GM18517 (cell line): ENCODE results near the gene GARIN5A.
"Not testable (repeated sequence)": the region's sequence is repeated elsewhere in the genome, so short reads cannot be mapped to it uniquely, and the experiment has no call there.

Experiments
- ATAC-seq: cut with Tn5 transposase; IDR thresholded peaks from one replicate; pipeline ENCODE4 v1.9.1; 2021; ENCODE audit warnings: mild to moderate bottlenecking, moderate library complexity; ENCODE audit not compliant: unreplicated experiment

GARIN5A gene

GRCh38 chr19:50489461-50490011, 12.9 kb upstream of the GARIN5A start:
- no peak for ATAC-seq

- no peak for ATAC-seq
Measured at GRCh38 chr19:50488389-50489194, 11.9 kb upstream of the GARIN5A start.

GRCh38 chr19:50486823-50487515, 10.3 kb upstream of the GARIN5A start:
- ATAC-seq = no peak

GRCh38 chr19:50485284-50485955, 8.8 kb upstream of the GARIN5A start:
- no peak for ATAC-seq

- ATAC-seq = no peak
Measured at GRCh38 chr19:50482916-50483315, 6.3 kb upstream of the GARIN5A start.

- no peak for ATAC-seq
Measured at GRCh38 chr19:50482271-50482855, 5.7 kb upstream of the GARIN5A start.

- ATAC-seq = no peak
Measured at GRCh38 chr19:50481351-50482149, 4.9 kb upstream of the GARIN5A start.

- no peak for ATAC-seq
Measured at GRCh38 chr19:50480281-50481111, 3.8 kb upstream of the GARIN5A start.

GRCh38 chr19:50479761-50480251, 3.2 kb upstream of the GARIN5A start:
- ATAC-seq = no peak

- ATAC-seq = no peak
Measured at GRCh38 chr19:50478901-50479715, 2.5 kb upstream of the GARIN5A start.

GRCh38 chr19:50477751-50478515, 1.3 kb upstream of the GARIN5A start:
- ATAC-seq = no peak

- ATAC-seq = no peak
Measured at GRCh38 chr19:50476907-50477238, 225 bp upstream of the GARIN5A start.

- no peak for ATAC-seq
Measured at GRCh38 chr19:50475736-50476223, 868 bp downstream of the GARIN5A start.

GRCh38 chr19:50475101-50475568, 1.5 kb downstream of the GARIN5A start:
- ATAC-seq = no peak

GRCh38 chr19:50473336-50473735, 3.3 kb downstream of the GARIN5A start:
- ATAC-seq = not testable (repeated sequence)

GRCh38 chr19:50468818-50469217, 7.8 kb downstream of the GARIN5A start:
- no peak for ATAC-seq

GRCh38 chr19:50467566-50467965, 9.1 kb downstream of the GARIN5A start:
- no peak for ATAC-seq

- ATAC-seq = no peak
Measured at GRCh38 chr19:50466706-50467039, 10.0 kb downstream of the GARIN5A start.
